GM18511 (cell line): ENCODE measurements around the gene MRPL23.

ENCODE experiments used
- ATAC-seq: cut with Tn5 transposase; IDR thresholded peaks from one replicate; pipeline ENCODE4 v1.9.1; 2021; ENCODE audit warnings: mild to moderate bottlenecking, moderate library complexity; ENCODE audit not compliant: unreplicated experiment

MRPL23 gene

GRCh38 chr11:1946812-1947484 lies at the start of gene MRPL23:
TSS of gene MRPL23 (plus strand) at chr11:1947332. CDS start at chr11:1947363, 31 bp downstream.
- ATAC-seq, result no peak

- ATAC-seq, result no peak
These were observed 48.0 kb upstream of the MRPL23 start for GRCh38 chr11:1899090-1899489.

DNA sequence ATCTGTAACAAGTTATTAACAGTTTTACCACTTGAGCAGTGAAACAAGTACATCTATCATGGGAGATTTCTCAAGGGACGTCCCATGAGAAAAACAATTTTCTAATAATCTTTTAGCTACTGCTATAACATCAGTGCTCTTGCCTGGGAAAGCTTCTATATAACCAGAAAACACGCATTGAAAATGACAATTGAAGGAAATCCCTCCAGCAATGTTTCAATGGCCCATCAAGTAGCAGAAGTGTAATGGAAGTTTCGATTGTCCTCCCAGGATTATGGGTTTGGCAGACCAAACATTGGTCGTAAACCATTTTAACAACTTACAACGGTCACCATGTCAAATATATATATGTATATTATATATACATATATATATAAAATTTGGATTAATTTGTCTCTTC lies 47.4 kb upstream of the MRPL23 start:
- no peak for ATAC-seq

DNA sequence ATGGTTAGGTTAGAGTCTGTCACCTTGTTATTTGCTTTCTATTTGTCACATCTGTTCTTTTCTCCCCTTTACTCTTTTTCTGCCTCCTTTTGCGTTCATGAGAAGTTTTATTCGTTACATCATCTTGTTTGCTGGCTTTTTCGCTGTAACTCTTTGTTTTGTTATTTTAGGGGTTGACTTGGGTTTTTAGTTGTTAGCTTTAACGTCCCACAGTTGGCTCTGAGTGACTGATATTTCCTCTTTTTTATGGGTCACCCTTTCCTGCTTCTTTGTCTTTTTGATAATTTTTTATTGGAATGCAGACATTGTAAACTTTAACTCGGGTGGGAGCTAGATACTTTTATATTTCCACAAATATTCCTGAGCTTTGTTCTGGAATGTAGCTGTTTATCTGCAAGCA lies 41.0 kb upstream of the MRPL23 start:
- no peak for ATAC-seq

DNA sequence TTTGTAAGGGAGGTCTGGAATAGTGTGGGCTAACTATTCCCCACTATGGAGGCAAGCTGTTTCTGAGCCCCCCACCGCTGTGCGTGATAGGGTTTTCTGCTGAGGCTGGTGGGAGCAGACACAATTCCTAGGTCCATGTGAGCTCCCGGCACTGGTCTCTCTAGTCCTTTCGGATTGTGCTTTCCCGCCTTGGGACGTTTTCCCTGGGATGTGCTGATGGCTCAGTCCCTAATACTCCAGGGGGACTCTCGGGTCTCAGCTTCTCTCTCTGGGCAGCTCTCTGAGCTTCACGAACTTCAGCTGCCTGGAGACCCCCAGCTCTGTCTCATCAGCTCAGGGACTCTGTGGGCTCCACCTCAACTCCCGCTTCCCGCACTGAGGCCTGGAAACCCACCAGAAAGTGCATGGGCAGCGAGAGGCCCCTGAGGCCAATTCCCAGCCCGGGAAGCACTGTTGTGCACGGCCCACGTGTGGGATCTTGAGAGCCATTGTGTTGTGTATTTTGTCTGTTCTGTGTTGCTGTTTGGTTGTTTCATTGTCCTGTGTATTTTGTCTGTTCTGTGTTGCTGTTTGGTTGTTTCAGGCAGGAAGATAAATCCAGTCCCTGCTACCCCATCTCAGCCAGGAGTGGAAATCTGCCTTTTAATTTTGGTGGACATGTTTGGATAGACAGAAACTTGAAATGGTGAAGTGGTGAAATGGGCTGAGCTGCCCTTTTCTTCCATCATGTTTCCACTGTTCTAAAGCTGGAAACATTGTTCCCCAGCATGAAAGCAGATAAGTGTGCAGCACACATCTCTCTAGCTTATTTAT lies 40.3 kb upstream of the MRPL23 start:
- no peak for ATAC-seq

GRCh38 chr11:1908618-1909017 lies 38.5 kb upstream of the MRPL23 start:
- ATAC-seq, result no peak

DNA sequence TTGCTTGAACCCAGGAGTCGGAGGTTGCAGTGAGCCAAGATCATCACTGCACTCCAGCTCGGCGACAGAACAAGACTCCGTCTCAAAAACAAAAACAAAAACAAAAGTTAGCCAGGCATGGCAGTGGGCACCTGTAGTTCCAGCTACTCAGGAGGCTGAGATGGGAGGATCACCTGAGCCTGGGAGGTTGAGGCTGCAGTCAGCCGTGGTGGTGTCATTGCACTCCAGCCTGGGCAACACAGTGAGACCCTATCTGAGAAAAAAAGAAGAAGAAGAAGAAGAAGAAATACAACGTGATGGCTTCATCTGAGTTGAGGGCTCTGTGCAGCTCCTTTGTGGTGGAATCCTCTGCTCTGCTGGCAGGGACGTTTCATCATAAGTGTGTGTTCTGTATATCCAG lies 37.6 kb upstream of the MRPL23 start:
- ATAC-seq, result no peak

- ATAC-seq, result no peak
These were observed 34.7 kb upstream of the MRPL23 start for GRCh38 chr11:1912289-1912878.

- no peak for ATAC-seq
These were observed 33.7 kb upstream of the MRPL23 start for GRCh38 chr11:1913271-1914060.

- no peak for ATAC-seq
These were observed 31.4 kb upstream of the MRPL23 start for GRCh38 chr11:1915795-1916131.

DNA sequence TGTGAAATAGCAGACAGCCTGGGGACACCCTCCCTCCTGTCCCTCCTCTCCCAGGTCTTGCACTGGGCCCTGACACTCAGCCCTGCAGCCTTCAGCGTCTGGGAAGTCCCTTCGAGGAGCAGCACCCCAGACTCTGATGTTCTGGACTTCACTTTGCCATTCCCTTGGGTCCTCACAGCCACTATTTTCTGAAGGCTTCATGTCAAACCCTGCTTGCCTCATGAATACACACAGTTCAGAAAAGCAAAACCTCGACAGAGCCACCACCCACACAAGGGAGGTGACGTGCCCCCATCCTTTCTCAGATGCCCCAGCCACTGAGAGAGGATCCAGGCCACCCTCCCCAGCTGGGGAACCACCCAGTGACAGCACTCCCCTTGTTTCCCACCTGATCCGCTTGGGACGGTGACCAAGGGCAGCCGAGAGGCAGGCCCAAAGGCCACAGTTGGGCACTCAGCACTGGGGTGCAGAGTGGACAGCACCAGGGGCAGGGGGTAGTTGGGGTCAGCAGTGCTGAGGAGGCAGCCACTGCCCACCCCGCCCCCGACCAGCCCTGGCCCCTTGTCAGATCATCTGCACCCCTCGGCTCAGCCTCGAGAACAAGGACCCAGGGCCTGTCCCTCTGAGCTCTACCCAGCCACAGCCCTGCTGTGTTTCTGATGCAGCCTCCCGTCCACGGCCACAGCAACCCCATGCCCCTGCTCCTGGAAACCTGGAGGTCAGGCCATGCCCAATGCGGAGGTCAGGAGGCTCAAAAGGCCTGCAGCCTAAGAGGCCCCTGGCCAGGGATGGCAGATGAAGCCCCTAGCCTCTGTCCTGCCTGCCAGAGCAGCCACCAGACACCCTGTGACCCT lies 30.8 kb upstream of the MRPL23 start:
- ATAC-seq, result peak; percentile 67

DNA sequence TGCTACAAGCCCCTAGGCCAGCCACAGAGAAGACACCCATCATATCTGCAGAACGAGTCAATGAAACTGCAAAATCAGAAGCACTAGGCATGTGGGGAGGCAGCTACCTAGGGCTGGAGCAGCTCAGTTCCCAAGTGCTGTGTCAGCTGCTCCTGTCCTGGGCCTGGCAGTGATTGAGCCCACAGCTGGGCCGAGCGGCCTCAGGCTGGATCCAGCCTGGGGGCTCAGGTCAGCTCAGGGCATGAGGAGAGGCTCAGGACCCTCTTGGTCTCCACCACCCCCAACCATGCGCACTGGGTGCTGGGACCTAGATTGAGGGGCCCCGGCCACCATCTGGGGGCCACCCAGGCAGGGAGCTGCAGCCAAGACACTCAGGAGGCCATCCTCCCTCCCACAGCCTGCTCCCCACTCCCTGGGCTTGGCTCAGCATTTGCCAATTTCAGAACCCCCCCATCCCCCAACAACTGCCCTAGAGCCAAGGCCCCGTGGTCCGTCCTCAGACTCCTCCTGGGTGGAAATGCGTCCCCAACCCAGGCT lies 30.1 kb upstream of the MRPL23 start:
- ATAC-seq, result peak; percentile 17

DNA sequence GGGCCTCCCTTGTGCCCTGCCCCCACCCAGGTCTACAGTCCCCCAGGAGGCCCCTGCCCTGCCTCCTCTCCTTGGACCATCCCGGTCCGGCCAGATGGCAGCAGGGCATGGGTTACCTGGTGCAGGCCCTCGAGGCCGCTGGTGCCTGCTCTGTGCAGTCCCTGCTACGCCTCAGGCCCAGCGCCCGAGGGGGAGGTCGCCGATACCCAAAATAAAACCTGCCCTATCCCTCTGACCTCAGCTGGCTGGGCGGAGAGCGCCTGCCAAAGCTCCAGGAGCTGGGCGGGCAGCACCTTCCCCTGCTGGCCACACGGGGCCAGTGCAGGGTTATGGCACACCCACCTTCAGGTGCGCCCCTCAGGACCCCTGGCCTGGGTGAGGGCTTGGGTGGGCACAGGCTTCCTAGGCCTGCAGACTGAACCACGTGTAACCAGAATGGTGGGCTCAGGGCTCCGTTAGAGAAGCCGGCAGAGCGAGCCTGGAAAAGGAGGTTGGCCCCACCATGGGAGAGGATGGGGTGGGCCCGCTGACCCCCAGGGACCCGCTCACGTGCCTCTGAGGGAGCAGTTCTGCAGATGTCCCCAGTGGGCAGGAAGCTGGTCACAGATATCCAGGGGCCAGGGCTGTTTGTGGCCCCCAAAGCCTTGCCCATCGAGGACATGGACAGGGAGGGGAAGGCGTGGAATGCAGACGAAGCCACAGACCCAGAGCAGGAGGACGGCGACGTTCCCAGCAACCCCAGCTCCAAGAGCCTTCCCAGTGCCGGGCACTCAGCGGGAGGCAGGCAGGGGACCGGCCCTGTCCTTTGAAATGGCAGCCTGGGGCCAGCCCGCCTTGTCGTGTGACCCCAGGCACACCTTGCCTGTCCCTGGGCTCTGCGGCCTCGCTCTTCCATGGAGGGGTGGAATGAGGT lies 29.4 kb upstream of the MRPL23 start:
- ATAC-seq, result no peak

DNA sequence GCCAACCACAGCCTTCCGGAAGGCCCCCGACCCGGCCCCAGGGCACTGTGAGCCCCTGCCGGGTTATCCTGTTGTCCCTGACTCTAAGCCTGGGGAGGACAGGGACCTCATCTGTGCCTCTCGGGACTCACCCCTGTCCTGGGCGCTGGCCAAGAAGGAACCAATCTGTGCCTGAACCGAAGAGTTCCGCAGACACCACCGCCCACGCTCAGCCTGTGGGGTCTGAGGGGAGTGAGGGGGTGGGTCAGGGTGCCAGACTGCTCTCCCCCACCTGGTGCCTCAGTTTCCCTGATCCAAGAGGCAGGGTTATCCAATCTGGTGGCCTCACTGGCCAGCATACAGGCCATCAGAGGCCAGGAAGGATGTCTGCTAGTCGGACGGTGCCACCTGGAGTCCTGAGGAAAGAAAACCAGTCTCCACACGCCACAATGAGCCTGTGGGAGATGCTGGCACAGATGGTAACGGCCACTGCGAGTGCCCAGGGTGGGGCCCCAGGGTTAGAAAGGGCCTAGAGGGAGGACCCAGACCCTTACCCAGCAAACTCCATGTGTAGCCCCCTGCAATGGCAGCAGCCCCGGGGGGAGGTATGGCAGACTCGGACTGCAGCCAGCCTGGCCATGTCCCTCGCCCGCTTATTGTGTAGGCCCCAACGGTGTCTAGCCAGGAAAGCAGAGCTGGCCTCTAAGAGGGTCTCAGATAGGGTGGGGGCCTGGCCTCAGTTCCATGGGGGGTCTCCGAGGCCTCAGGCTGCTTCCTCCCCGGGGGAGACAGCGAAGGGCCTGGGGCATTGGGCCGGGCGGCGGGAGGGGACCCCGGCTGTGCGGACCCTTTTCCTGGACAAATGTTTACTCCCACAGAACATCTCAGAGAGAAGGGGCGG lies 28.5 kb upstream of the MRPL23 start:
- ATAC-seq, result no peak

- no peak for ATAC-seq
These were observed 27.6 kb upstream of the MRPL23 start, which contains the start of gene TNNT3 for GRCh38 chr11:1919391-1920127. TSS of gene TNNT3 (plus strand) at chr11:1919703. CDS start at chr11:1922875, 3,172 bp downstream.

GRCh38 chr11:1920128-1920908 lies 26.8 kb upstream of the MRPL23 start:
- no peak for ATAC-seq
